Panc1 (cell line): Measurements from ENCODE around the gene KAZN.

Source experiments
- CTCF ChIP-seq: fragments of 450-650 bp; IDR thresholded peaks from 2 replicates; pipeline ENCODE4 v1.5.1; 2017; ENCODE audit warnings: mild to moderate bottlenecking
- POLR2AphosphoS5 ChIP-seq: IDR thresholded peaks from 2 replicates; pipeline ENCODE4 v1.6.1; 2012; ENCODE audit warnings: mild to moderate bottlenecking, low read depth, low read length, moderate library complexity
- SIN3A ChIP-seq: IDR thresholded peaks from 2 replicates; pipeline ENCODE4 v1.6.1; 2012; ENCODE audit warnings: low read depth, mild to moderate bottlenecking, low read length, moderate library complexity, borderline replicate concordance; ENCODE audit not compliant: insufficient read depth
- TCF7L2 ChIP-seq: IDR thresholded peaks from 2 replicates; pipeline ENCODE4 v1.6.1; 2011; ENCODE audit warnings: mild to moderate bottlenecking, low read depth, low read length, inconsistent platforms

- no peak for TF ChIP-seq CTCF
- no peak for TF ChIP-seq POLR2AphosphoS5
- no peak for TF ChIP-seq SIN3A
- no peak for TF ChIP-seq TCF7L2
Measured at GRCh38 chr1:14897997-14898645, 299.6 kb downstream of the KAZN start.
